ENCODE results near the gene TMEM256.

DNA sequence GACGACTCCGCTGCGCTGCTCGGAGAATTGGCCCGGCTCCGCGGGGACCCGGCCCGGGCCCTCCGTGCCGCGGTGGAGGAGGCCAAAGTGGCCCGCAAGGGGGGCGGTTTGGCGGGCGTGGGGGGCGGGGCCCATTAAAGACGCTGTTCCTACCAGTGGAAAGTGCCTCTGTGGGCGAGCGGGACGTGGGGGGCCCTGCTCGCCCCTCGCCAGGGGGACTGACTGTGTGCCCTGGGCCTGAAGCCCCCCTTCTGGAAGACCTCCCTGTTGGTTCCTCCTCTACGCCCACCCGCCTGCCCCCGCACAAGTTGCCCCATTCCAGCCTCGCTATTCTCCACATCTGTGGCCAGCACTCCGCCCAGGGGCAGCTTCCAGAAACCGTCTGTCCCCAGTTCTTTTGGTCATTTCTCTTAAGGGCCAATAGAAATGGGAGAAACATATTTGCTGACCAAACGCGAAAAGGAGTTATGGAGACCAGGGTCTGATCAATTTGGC, 33.5 kb upstream of the TMEM256 start:
- no peak for TF ChIP-seq CTCF (IDR thresholded peaks at IDR 0.05; ENCODE audit: low read depth, low read length, missing input control)
- TF ChIP-seq, protein P1, sequence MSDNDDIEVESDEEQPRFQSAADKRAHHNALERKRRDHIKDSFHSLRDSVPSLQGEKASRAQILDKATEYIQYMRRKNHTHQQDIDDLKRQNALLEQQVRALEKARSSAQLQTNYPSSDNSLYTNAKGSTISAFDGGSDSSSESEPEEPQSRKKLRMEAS (IDR thresholded peaks at IDR 0.05), result no peak
- TF ChIP-seq HNF4G (IDR thresholded peaks at IDR 0.05), result no peak
- TF ChIP-seq RXRA (IDR thresholded peaks at IDR 0.05), result no peak
- no peak for TF ChIP-seq SP1 (IDR thresholded peaks at IDR 0.05)
- no peak for TF ChIP-seq RAD21 (IDR thresholded peaks at IDR 0.05)
